A549 (cell line): ENCODE results near the gene PHKB. TPM values are rescaled to one million over a fixed set of nuclear protein-coding genes. Genes with fewer than 3 reads are reported as not detected.

ENCODE experiments used
- ATAC-seq, 2 experiments: fragments of 200-7000 bp in 1 of 2; fragments of >200 bp in 1 of 2; cut with Nextera tagmentation in 1 of 2; cut with Tn5 transposase in 1 of 2; 3 replicates each; pipeline versions ENCODE4 v1.8.0 to v1.9.1; 2018 to 2020; ENCODE audit warnings: mild to moderate bottlenecking in 1 of 2, moderate library complexity in 1 of 2
- CTCF ChIA-PET: fragments of 300-600 bp; sonication (Branson Sonifier 250); formaldehyde crosslinking; extraction: SDS; loops from one replicate; lab custom pipeline; 2021; ENCODE audit warnings: antibody characterized with exemption, inconsistent platforms; lab: Yijun Ruan, JAX
- POLR2A ChIA-PET: fragments of 350-600 bp; formaldehyde crosslinking; extraction: SDS; loops from one replicate; lab custom pipeline; 2021; ENCODE audit warnings: antibody characterized with exemption, inconsistent platforms; lab: Yijun Ruan, JAX
- DNase-seq, 2 experiments: peaks; one replicate each; pipeline versions ENCODE4 v3.0.0 to v3.0.0-alpha.2; 2011 to 2016; ENCODE audit warnings: low read depth in 1 of 2, low spot score in 1 of 2
- FAIRE-seq: peaks from 2 replicates; lab custom pipeline; 2011; peaks lifted over from hg19 to GRCh38; lab: Jason Lieb, UNC
- H3K27ac ChIP-seq, 2 experiments: fragments of >200 bp; sonication (Bioruptor Twin); formaldehyde crosslinking; 3 replicates each; pipeline ENCODE4 v1.5.1; 2016 to 2017
- H3K4me1 ChIP-seq: fragments of >200 bp; sonication (Bioruptor Twin); formaldehyde crosslinking; 3 replicates; pipeline ENCODE4 v1.6.1; 2016
- H3K4me2 ChIP-seq: fragments of >200 bp; sonication (Bioruptor Twin); formaldehyde crosslinking; 3 replicates; pipeline ENCODE4 v1.6.1; 2016
- H3K4me3 ChIP-seq: fragments of >200 bp; sonication (Bioruptor Twin); formaldehyde crosslinking; 3 replicates; pipeline ENCODE4 v1.5.1; 2016
- H3K9me3 ChIP-seq: fragments of >200 bp; sonication (Bioruptor Twin); formaldehyde crosslinking; 3 replicates; pipeline ENCODE4 v1.6.1; 2016
- CEBPB ChIP-seq, 2 experiments: fragments of >200 bp in 1 of 2; sonication (Bioruptor Twin) in 1 of 2; formaldehyde crosslinking in 1 of 2; IDR thresholded peaks; 2 replicates each; pipeline ENCODE4 v1.6.1; 2012 to 2016
- EP300 ChIP-seq, 2 experiments: fragments of >200 bp; sonication (Bioruptor Twin); formaldehyde crosslinking; IDR thresholded peaks; 2 replicates in 1 of 2; 3 replicates in 1 of 2; pipeline ENCODE4 v1.6.1; 2016 to 2017
- HEYL ChIP-seq: fragments of 250-450 bp; sonication (Bioruptor Pico); IDR thresholded peaks from 2 replicates; pipeline ENCODE4 v1.8.0; 2021; ENCODE audit warnings: mild to moderate bottlenecking, moderate library complexity
- HOXB5 ChIP-seq: fragments of 250-450 bp; sonication (Bioruptor Pico); IDR thresholded peaks from 2 replicates; pipeline ENCODE4 v1.5.0; 2020; ENCODE audit warnings: mild to moderate bottlenecking, moderate library complexity
- JUNB ChIP-seq: fragments of >200 bp; sonication (Bioruptor Twin); formaldehyde crosslinking; IDR thresholded peaks from 2 replicates; pipeline ENCODE4 v1.6.1; 2016
- KDM5A ChIP-seq: fragments of 200-600 bp; sonication (generic); IDR thresholded peaks from 2 replicates; pipeline ENCODE4 v1.6.1; 2016; ENCODE audit warnings: antibody characterized with exemption, mild to moderate bottlenecking
- MAFK ChIP-seq: fragments of 450-650 bp; IDR thresholded peaks from 2 replicates; pipeline ENCODE4 v1.6.1; 2014; ENCODE audit not compliant: partially characterized antibody
- MAZ ChIP-seq: fragments of 150-350 bp; IDR thresholded peaks from 2 replicates; pipeline ENCODE4 v1.6.1; 2014; ENCODE audit warnings: antibody characterized with exemption, low read depth, low read length, borderline replicate concordance
- PBX3 ChIP-seq: IDR thresholded peaks from 2 replicates; pipeline ENCODE4 v1.6.1; 2012
- PHF8 ChIP-seq: fragments of 200-600 bp; sonication (generic); IDR thresholded peaks from 2 replicates; pipeline ENCODE4 v1.6.1; 2016; ENCODE audit warnings: low read depth, mild to moderate bottlenecking, antibody characterized with exemption, moderate library complexity, borderline replicate concordance
- POLR2AphosphoS2 ChIP-seq: conservative IDR thresholded peaks from 2 replicates; pipeline ENCODE4 v1.6.1; 2012; ENCODE audit warnings: low read length, improper control_type of control experiment, inconsistent platforms
- RCOR1 ChIP-seq: fragments of 150-350 bp; IDR thresholded peaks from 2 replicates; pipeline ENCODE4 v1.6.1; 2014; ENCODE audit warnings: antibody characterized with exemption, low read length, low read depth
- RNF2 ChIP-seq: fragments of 200-600 bp; sonication (generic); IDR thresholded peaks from 2 replicates; pipeline ENCODE4 v1.6.1; 2016; ENCODE audit warnings: low read depth, mild to moderate bottlenecking, antibody characterized with exemption, moderate library complexity, borderline replicate concordance
- TP53 ChIP-seq: fragments of 250-450 bp; sonication (Bioruptor Pico); IDR thresholded peaks from 2 replicates; pipeline ENCODE4 v1.5.0; 2021; ENCODE audit warnings: mild to moderate bottlenecking, moderate library complexity
- ZNF302 ChIP-seq: fragments of 250-450 bp; sonication (Bioruptor Pico); IDR thresholded peaks from 2 replicates; pipeline ENCODE4 v1.9.0; 2021; ENCODE audit warnings: inconsistent platforms, mild to moderate bottlenecking, moderate library complexity
- WGBS: methylation state at CpG from one replicate; pipeline ENCODE4 v1.1.6; 2017; ENCODE audit errors: missing lambda C conversion rate; 5-methylcytosine and 5-hydroxymethylcytosine counted together
- polyA plus RNA-seq, 4 experiments: library from polyadenylated mRNA; depleted of rRNA in 3 of 4; stranded (reverse); fragments of >200 nt; fragmentation: RNase III in 1 of 4; extraction: RNeasy Plus Mini Kit Qiagen cat#74134 plus additional on column Dnase treatment in 1 of 4; gene quantifications; 2 replicates in 3 of 4; 3 replicates in 1 of 4; pipeline ENCODE4 v1.2.3, GENCODE V29; 2011 to 2017
- TF ChIP-seq, protein P1 (sequence below): fragments of 450-650 bp; IDR thresholded peaks from 2 replicates; pipeline ENCODE4 v1.6.1; 2014; ENCODE audit warnings: antibody characterized with exemption
- TF ChIP-seq, protein P2 (sequence below): fragments of >200 bp; sonication (Bioruptor Twin); formaldehyde crosslinking; IDR thresholded peaks from 2 replicates; pipeline ENCODE4 v1.6.1; 2016
- TF ChIP-seq, protein P3 (sequence below): fragments of 200-600 bp; sonication (generic); IDR thresholded peaks from 2 replicates; pipeline ENCODE4 v1.6.1; 2016; ENCODE audit warnings: antibody characterized with exemption, mild to moderate bottlenecking, moderate library complexity
- TF ChIP-seq, protein P4 (sequence below): fragments of 250-450 bp; sonication (Bioruptor Pico); IDR thresholded peaks from 2 replicates; pipeline ENCODE4 v1.5.0; 2021; ENCODE audit warnings: mild to moderate bottlenecking, moderate library complexity, borderline replicate concordance

The PHKB gene
- polyA plus RNA-seq, 2 of the 4 experiments (the other 2 are of a cell fraction), result 33.2 to 96.8 TPM

- POLR2A ChIA-PET, result no interaction called here
- no peak overlapping the region for H3K4me2 ChIP-seq
- no peaks in the 10 kb centered on the region for H3K9me3 ChIP-seq
- no peak for DNase-seq
- FAIRE-seq, result no peak
- TF ChIP-seq, protein P1, sequence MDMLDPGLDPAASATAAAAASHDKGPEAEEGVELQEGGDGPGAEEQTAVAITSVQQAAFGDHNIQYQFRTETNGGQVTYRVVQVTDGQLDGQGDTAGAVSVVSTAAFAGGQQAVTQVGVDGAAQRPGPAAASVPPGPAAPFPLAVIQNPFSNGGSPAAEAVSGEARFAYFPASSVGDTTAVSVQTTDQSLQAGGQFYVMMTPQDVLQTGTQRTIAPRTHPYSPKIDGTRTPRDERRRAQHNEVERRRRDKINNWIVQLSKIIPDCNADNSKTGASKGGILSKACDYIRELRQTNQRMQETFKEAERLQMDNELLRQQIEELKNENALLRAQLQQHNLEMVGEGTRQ, result no peak
- no peak for TF ChIP-seq EP300 (IDR thresholded peaks at IDR 0.05)
- no peak for TF ChIP-seq PBX3
- no peak for TF ChIP-seq PHF8
- TF ChIP-seq POLR2AphosphoS2, result no peak
- TF ChIP-seq RNF2, result no peak
- no peak for TF ChIP-seq CEBPB (IDR thresholded peaks at IDR 0.05)
- TF ChIP-seq ZNF302 (CRISPR knock-in tag), result no peak
- TF ChIP-seq KDM5A, result no peak
- no peak for TF ChIP-seq JUNB
- TF ChIP-seq TP53 (CRISPR knock-in tag), result no peak
- TF ChIP-seq, protein P2, sequence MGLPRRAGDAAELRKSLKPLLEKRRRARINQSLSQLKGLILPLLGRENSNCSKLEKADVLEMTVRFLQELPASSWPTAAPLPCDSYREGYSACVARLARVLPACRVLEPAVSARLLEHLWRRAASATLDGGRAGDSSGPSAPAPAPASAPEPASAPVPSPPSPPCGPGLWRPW, result no peak
- no peak for TF ChIP-seq RCOR1
- TF ChIP-seq, protein P3, sequence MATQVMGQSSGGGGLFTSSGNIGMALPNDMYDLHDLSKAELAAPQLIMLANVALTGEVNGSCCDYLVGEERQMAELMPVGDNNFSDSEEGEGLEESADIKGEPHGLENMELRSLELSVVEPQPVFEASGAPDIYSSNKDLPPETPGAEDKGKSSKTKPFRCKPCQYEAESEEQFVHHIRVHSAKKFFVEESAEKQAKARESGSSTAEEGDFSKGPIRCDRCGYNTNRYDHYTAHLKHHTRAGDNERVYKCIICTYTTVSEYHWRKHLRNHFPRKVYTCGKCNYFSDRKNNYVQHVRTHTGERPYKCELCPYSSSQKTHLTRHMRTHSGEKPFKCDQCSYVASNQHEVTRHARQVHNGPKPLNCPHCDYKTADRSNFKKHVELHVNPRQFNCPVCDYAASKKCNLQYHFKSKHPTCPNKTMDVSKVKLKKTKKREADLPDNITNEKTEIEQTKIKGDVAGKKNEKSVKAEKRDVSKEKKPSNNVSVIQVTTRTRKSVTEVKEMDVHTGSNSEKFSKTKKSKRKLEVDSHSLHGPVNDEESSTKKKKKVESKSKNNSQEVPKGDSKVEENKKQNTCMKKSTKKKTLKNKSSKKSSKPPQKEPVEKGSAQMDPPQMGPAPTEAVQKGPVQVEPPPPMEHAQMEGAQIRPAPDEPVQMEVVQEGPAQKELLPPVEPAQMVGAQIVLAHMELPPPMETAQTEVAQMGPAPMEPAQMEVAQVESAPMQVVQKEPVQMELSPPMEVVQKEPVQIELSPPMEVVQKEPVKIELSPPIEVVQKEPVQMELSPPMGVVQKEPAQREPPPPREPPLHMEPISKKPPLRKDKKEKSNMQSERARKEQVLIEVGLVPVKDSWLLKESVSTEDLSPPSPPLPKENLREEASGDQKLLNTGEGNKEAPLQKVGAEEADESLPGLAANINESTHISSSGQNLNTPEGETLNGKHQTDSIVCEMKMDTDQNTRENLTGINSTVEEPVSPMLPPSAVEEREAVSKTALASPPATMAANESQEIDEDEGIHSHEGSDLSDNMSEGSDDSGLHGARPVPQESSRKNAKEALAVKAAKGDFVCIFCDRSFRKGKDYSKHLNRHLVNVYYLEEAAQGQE, result no peak
- no peak for TF ChIP-seq MAFK
- TF ChIP-seq HEYL (CRISPR knock-in tag), result no peak
- ATAC-seq, result no peak
- peaks cover 7% of the 10 kb centered on the region; the same call in 2 of the 3 replicates for H3K4me1 ChIP-seq
- no peak overlapping the region for H3K4me3 ChIP-seq
- H3K27ac ChIP-seq, result no peak overlapping the region
- CTCF ChIA-PET, result no interaction called here
These were observed 173.6 kb downstream of the PHKB start for GRCh38 chr16:47634727-47635126.

DNA sequence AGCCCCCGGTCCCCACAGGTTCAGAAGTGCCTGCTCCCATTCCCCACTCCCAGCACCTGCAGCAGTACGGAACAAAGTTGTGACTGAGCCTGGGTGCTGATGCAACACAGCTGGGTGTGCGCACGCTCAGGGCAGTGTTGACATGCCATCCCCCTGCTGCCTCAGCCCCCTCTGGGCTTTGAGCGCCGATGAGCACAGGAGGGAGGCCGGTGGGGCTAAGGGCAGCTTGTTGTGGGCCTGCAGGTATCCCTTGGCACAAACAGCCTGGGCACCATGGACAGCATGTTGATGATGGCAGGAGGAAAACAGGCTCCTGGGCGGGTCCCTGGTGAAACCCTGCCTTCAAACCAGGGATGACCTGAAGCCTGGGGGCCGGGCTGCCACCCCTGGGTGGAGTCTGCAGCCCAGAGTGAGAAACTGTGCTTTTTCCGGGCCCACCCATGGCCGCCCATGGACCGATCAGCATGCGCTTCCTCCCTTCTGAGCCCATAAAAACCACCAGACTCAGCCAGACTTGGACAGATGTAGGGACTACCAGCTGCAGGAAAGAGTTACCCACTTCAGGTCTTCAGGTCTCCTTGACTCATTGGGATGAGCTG is 175.5 kb downstream of the PHKB start:
- ChIA-PET CTCF (interaction anchor here (1.8 kb wide), 1 partner anchor 9 kb away, joined by 4 read pairs; no protein-coding TSS in a partner anchor), POLR2A (no interaction called here)
- no peak overlapping the region for H3K27ac ChIP-seq
- DNase-seq (no peak), ATAC-seq (no peak), FAIRE-seq (no peak)
- no peak overlapping the region for H3K4me3 ChIP-seq
- peaks cover 7% of the 10 kb centered on the region; the same call in 2 of the 3 replicates for H3K4me1 ChIP-seq
- 88% methylated on average over 12 of the region's 13 CpGs for WGBS
- no peaks in the 10 kb centered on the region for H3K9me3 ChIP-seq
- TF ChIP-seq, protein P4, sequence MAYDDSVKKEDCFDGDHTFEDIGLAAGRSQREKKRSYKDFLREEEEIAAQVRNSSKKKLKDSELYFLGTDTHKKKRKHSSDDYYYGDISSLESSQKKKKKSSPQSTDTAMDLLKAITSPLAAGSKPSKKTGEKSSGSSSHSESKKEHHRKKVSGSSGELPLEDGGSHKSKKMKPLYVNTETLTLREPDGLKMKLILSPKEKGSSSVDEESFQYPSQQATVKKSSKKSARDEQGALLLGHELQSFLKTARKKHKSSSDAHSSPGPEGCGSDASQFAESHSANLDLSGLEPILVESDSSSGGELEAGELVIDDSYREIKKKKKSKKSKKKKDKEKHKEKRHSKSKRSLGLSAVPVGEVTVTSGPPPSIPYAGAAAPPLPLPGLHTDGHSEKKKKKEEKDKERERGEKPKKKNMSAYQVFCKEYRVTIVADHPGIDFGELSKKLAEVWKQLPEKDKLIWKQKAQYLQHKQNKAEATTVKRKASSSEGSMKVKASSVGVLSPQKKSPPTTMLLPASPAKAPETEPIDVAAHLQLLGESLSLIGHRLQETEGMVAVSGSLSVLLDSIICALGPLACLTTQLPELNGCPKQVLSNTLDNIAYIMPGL (CRISPR knock-in tag), result no peak
- no peak for TF ChIP-seq MAZ
- TF ChIP-seq MAFK, result no peak
- TF ChIP-seq HOXB5 (CRISPR knock-in tag), result no peak
- H3K4me2 ChIP-seq, result no peak overlapping the region
